HCT116 (cell line): ENCODE measurements around the gene USP10.

Experiments used
- CBX3 ChIP-seq: IDR thresholded peaks from 2 replicates; pipeline ENCODE4 v1.6.1; 2012; ENCODE audit warnings: low read depth
- CEBPB ChIP-seq: IDR thresholded peaks from 2 replicates; pipeline ENCODE4 v1.6.1; 2012; ENCODE audit warnings: low read depth
- CTCF ChIP-seq, 3 experiments: fragments of 200-600 bp in 1 of 3; sonication (generic) in 1 of 3; IDR thresholded peaks in 2 of 3; conservative IDR thresholded peaks in 1 of 3; 2 replicates each; pipeline ENCODE4 v1.5.1; 2012 to 2017; ENCODE audit warnings: low read depth in 2 of 3, low read length in 2 of 3, antibody characterized with exemption in 1 of 3, borderline replicate concordance in 1 of 3, control low read depth in 1 of 3, mild to moderate bottlenecking in 1 of 3, mixed read lengths in 1 of 3, mixed run types in 1 of 3, moderate library complexity in 1 of 3; ENCODE audit not compliant: insufficient read depth in 1 of 3
- EZH2phosphoT487 ChIP-seq: fragments of 200-600 bp; IDR thresholded peaks from 2 replicates; pipeline ENCODE4 v1.6.1; 2018; ENCODE audit warnings: antibody characterized with exemption, borderline replicate concordance
- FOSL1 ChIP-seq: IDR thresholded peaks from 2 replicates; pipeline ENCODE4 v1.6.1; 2012; ENCODE audit warnings: low read depth
- JUND ChIP-seq: IDR thresholded peaks from 2 replicates; pipeline ENCODE4 v1.6.1; 2012
- POLR2A ChIP-seq: IDR thresholded peaks from 2 replicates; pipeline ENCODE4 v1.7.0; 2011; ENCODE audit warnings: borderline replicate concordance; ENCODE audit not compliant: insufficient read depth, insufficient read length; ENCODE audit errors: extremely low read depth
- TCF7L2 ChIP-seq: IDR thresholded peaks from 2 replicates; pipeline ENCODE4 v1.7.0; 2011; ENCODE audit warnings: borderline replicate concordance, inconsistent platforms; ENCODE audit not compliant: insufficient read depth, insufficient read length; ENCODE audit errors: extremely low read depth
- YY1 ChIP-seq: IDR thresholded peaks from 2 replicates; pipeline ENCODE4 v1.6.1; 2011; ENCODE audit warnings: low read length, low read depth, moderate library complexity, mild to moderate bottlenecking; ENCODE audit not compliant: insufficient replicate concordance; ENCODE audit errors: extremely low read depth
- ZBTB33 ChIP-seq: IDR thresholded peaks from 2 replicates; pipeline ENCODE4 v1.6.1; 2011; ENCODE audit warnings: mild to moderate bottlenecking, low read length, moderate library complexity; ENCODE audit not compliant: insufficient replicate concordance; ENCODE audit errors: extremely low read depth
- ZNF274 ChIP-seq: fragments of 200-500 bp; sonication (Bioruptor generic); IDR thresholded peaks from 2 replicates; pipeline ENCODE4 v1.6.1; 2014; ENCODE audit warnings: mild to moderate bottlenecking, low read depth, low read length, inconsistent platforms
- TF ChIP-seq, protein P1 (sequence below): IDR thresholded peaks from 2 replicates; pipeline ENCODE4 v1.6.1; 2012; ENCODE audit warnings: low read depth

- TF ChIP-seq EZH2phosphoT487 = no peak
- no peak for TF ChIP-seq POLR2A
- TF ChIP-seq YY1 = no peak
- TF ChIP-seq ZNF274 = no peak
- TF ChIP-seq CBX3 = no peak
- no peak for TF ChIP-seq CEBPB
- no peak for TF ChIP-seq CTCF (IDR thresholded peaks at IDR 0.05 in 2 of 3, conservative IDR thresholded peaks at IDR 0.05 in 1 of 3; ENCODE audit: borderline replicate concordance in 1 of 3, insufficient read depth in 1 of 3, low read depth in 2 of 3, low read length in 2 of 3)
- TF ChIP-seq TCF7L2 = no peak
- TF ChIP-seq, protein P1, sequence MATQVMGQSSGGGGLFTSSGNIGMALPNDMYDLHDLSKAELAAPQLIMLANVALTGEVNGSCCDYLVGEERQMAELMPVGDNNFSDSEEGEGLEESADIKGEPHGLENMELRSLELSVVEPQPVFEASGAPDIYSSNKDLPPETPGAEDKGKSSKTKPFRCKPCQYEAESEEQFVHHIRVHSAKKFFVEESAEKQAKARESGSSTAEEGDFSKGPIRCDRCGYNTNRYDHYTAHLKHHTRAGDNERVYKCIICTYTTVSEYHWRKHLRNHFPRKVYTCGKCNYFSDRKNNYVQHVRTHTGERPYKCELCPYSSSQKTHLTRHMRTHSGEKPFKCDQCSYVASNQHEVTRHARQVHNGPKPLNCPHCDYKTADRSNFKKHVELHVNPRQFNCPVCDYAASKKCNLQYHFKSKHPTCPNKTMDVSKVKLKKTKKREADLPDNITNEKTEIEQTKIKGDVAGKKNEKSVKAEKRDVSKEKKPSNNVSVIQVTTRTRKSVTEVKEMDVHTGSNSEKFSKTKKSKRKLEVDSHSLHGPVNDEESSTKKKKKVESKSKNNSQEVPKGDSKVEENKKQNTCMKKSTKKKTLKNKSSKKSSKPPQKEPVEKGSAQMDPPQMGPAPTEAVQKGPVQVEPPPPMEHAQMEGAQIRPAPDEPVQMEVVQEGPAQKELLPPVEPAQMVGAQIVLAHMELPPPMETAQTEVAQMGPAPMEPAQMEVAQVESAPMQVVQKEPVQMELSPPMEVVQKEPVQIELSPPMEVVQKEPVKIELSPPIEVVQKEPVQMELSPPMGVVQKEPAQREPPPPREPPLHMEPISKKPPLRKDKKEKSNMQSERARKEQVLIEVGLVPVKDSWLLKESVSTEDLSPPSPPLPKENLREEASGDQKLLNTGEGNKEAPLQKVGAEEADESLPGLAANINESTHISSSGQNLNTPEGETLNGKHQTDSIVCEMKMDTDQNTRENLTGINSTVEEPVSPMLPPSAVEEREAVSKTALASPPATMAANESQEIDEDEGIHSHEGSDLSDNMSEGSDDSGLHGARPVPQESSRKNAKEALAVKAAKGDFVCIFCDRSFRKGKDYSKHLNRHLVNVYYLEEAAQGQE = no peak
- TF ChIP-seq JUND = no peak
- no peak for TF ChIP-seq ZBTB33
- TF ChIP-seq FOSL1 = no peak
Observed at GRCh38 chr16:84822990-84823389, 123.2 kb downstream of the USP10 start.
